ENCODE results near the gene RGS4.
A peak's percentile ranks its signal among the peaks of the same experiment; 100 is the strongest.

RGS4 gene

DNA sequence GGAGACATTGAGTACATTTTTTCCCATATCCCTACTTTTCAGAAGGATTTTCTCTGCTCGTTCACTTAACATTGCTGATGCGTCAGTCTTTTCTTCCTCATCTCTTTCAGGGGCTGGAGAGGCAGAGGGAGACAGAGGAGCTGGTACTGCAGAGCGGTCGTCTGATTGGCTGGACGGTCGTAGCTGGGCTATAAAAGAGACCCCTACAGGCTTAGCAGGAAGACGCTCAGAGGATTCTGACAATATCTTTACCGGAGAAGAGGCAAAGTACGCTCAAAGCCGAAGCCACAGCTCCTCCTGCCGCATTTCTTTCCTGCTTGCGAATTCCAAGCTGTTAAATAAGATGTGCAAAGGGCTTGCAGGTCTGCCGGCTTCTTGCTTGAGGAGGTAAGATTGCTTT is at the start of gene RGS4:
Gene RGS4 (plus strand): TSS at position 220 of the 400 bp plus-strand sequence. CDS start 124 bp downstream, at position 344.
- peak; percentile 85 for DNase-seq

DNA sequence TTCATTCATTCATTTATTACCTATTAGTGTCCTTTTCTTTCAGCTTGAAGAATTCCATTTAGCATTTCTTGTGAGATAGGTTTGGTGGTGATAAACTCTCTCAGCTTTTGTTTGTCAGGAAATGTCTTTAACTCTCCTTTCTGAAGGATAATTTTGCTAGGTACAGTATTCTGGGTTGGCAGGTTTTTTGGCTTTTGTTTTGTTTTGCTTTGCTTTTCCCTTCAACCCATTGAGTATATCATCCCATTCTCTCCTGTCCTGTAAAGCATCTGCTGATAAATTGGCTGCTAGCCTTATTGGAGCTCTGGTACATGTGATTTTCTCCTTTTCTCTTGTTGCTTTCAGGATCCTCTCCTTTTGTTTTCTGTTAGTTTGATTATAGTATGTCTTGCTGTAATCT is 47.0 kb upstream of the RGS4 start:
- DNase-seq = no peak

GRCh38 chr1:163027610-163028009 is 41.6 kb upstream of the RGS4 start:
- no peak for DNase-seq

DNA sequence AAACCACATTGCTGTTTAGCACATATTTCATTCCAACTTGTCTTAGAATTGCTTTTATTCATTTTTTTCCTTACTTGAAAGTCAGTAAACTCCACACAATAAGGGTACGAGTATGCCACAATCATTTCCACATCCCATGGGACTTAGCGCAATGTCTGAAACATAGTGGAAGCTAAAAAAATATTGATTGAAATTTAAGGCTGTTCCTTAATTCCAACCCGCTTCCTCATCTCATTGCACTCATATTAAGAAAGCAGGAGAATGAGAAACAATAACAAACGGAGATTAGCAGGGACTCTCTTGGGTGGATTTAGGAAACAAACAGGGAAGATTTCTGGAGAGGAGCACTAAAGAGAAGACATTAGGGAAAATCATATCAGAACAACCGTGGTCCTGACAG is 39.3 kb upstream of the RGS4 start:
- no peak for DNase-seq

DNA sequence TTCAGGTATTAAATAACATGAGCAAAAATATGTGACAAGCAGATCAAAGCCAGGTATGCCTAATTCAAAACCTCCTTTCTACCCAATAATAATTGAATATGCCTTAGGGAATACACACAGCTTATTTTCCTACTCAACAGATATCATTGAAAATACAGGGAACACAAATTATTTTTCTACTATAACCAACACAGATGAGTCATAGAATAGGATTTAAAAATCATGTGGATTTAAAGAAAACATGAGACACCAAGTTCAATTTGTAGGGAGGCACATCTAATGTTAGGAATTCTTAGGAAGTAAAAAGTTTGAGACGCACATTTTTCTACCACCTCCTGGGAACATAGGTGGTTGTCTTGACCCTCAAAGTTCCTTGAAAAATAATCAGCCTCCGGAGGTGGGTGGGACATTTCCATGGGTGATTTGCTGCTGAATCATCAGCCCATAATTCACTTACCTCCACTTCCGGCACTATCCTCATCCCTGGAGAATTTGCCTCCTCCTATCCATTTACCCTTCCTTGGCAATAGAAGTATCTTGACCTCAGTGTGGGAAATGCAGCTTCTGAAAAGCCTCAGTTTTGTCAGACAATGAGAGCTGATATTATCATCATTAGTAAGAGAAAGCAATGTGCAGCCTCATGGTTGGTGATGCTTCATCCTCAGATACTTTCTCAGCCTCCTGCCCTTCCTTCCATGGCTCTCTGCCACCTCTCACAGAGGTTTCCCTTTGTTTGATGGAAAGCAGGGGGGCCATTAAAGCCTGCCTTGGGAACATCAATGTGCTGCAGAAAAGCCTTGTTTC is 33.5 kb upstream of the RGS4 start:
- no peak for DNase-seq

GRCh38 chr1:163036671-163037070 is 32.5 kb upstream of the RGS4 start:
- DNase-seq = no peak

DNA sequence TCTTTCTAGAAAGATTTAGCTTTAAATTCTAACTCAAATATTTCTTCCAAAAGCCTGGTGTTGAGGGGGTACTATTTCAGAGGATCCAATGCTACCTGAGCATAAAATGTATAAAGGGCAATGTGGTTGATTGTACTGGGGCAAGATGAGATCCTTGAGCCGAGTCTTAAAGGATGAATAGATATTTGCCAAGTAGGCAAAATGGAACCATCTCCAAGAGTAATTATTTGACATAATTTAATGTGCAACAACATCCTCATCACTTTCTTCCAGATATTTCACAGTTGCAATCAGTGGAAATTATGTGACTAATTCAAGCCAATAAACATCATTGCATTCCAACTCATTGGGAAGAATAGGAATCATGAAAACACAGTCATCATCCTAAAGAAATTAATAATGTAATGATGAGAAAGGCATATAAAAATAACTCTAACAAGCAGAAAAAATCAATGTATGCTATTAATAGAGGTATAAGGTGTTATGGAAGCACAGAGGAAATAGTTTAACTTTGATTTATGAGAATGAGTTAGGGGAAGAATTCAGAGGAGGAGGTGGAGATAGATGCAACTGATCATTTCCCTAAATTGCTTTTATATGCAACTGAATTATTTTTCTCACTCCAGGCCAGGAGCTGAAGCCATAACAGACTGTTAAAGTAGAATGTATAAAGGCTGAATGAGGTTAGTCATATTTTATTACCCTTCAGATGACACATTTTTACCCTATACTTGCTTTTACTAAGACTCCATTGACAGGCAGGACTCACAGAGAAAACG is 30.0 kb upstream of the RGS4 start:
- DNase-seq = no peak

- no peak for DNase-seq
These were observed 29.5 kb upstream of the RGS4 start for GRCh38 chr1:163039707-163040093.

- DNase-seq = no peak
These were observed 23.1 kb upstream of the RGS4 start for GRCh38 chr1:163046071-163046470.

- no peak for DNase-seq
These were observed 21.1 kb upstream of the RGS4 start for GRCh38 chr1:163047951-163048659.

DNA sequence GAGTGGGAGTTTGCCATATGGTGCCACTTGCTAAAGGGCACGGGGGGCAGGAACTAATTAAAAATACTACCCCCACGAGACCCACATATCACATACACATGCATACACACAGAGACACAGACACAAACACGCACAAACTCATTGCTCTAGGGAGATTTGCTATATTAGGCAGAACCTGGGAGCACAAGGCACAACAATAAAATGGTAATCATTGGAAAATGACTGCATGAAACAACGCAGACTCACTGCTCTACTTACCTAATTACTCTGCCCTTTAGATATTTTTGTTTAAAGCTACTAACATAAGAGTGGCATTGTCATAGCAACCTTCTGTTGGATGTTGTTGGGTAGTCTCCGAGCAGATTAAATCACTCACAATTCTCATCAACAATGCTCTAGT is 20.3 kb upstream of the RGS4 start:
- no peak for DNase-seq

GRCh38 chr1:163049296-163049695 is 19.9 kb upstream of the RGS4 start:
- DNase-seq = no peak

DNA sequence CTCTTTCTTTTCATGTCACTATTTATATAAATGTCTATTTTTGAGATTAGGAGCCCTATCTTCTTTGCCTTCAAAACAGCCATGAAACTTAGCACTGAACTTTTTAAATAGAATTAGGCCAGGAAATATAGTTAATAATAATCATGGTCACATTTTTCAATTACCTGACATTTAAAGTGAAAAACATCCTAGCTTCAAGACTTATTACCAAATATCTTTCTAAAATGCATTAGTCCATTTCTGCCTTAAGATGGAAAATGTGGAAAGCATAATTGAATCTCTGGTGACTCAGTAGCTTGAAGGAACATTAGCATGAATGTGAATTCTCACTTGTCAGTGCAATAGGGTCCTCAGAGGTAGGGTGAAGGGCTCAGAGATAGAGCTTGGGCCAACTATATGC is 18.7 kb upstream of the RGS4 start:
- no peak for DNase-seq

- peak; percentile 64 for DNase-seq
These were observed 15.0 kb upstream of the RGS4 start for GRCh38 chr1:163054181-163054591.

DNA sequence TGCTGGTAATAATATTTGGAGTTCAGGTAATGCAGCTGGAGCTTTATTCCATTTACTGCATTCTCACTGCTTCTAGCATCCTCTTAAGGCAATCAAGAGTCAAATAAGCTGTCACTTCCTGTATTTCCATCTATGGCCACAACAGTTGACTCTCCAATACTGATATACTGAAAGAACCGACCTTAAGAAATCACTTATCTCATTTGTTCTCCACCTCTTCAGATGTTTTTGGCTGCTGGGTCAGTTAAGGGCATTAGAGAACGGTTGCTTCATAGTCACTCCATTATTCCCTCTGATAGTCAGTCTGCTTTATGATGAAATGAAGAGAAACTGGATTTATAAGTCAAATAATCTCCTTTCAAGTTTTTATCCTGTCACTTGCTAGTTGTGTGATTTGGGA is 14.2 kb upstream of the RGS4 start:
- DNase-seq = no peak

- DNase-seq = no peak
These were observed 13.6 kb upstream of the RGS4 start for GRCh38 chr1:163055531-163055930.

DNA sequence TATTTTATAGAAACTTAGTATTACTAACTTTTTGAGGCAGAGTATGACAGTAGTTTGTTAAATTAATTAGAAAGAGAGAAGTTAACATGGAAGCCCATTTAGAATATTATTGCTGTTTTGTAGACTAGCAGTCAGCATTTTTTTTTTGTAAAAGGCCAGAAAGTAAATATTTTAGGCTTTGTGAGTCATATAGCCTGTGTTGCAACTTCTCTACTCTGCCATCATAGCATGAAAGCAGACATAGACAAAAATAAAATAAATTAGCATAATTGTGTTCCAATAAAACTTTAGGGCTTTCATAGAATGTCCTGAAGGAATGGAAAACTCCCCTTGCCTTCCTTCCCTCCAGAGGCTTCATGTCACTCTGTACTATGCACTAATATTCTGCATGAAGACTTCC is 12.3 kb upstream of the RGS4 start:
- DNase-seq = no peak

DNA sequence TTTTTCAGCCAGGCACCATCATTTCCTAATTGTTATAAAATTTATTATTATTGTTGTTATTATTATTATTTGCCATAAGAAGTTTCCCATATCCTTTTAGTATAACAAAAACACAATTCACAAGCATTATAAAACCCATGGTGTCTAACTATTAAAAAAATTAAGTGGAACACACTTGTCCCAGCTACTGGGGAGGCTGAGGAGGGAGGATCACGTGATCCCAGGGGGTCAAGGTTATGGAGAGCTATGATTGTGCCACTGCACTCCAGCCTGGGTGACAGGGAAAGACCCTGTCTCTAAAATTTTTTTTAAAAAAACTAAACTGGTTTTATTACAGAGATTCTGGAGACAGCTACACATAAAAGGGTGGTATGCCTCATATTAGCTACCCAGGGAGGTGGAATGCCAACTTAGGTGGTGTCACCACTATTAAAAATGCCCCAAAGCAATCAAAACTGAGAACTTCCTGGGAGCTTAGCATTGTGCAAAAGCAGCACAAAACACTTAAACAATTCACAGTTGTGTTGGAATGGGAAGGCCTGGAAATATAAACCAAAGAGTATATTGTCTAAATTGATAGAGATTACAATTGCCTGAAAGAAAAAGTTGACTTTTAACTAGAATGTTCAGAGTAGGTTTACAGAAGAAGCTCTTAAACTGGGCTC is 8.7 kb upstream of the RGS4 start:
- no peak for DNase-seq

GRCh38 chr1:163063143-163063542 is 6.0 kb upstream of the RGS4 start:
- DNase-seq = no peak

- DNase-seq = no peak
These were observed 5.6 kb upstream of the RGS4 start for GRCh38 chr1:163063610-163064009.

GRCh38 chr1:163066168-163066567 is 3.0 kb upstream of the RGS4 start:
- DNase-seq = no peak

- DNase-seq = no peak
These were observed 2.5 kb upstream of the RGS4 start for GRCh38 chr1:163066686-163067085.

DNA sequence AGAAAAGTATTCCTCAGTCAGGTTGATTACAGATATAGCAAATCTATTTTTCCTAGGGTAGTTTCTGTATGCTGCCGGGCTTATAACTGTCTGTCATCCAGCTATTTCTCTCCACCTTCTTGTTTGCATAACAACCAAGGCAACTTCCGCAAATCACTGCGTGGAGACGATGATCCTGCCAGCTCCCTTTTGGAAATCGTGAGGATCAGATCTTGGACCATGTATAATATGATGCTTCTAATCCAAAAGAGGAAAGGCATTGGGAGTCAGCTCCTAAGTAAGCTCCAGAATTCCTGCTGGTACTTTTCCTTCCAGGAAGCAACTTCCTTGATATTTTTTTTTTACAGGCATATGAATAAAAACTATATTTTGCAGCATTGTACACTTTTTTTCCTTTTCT is 445 bp upstream of the RGS4 start:
- no peak for DNase-seq

Data from NCI-H446 treated with DMSO at 0.1 percent for 48 hours (cell line).